ENCODE measurements around the gene ATP2B2. TPM values are rescaled to one million over a fixed set of nuclear protein-coding genes. Genes with fewer than 3 reads are reported as not detected.

The ATP2B2 gene
- total RNA-seq, 1 experiment from 2014 or later = not detected

GRCh38 chr3:10377148-10377725 is 128.1 kb downstream of the ATP2B2 start:
- H3K4me1 ChIP-seq (ENCODE audit: control insufficient read depth in 1 of 2, insufficient read depth in 2 of 2, low read length in 2 of 2) = peaks cover 10 to 16% of the 10 kb centered on the region in 2 experiments
- H3K9ac ChIP-seq (ENCODE audit: low read length) = no peak overlapping the region
- H4K20me1 ChIP-seq (ENCODE audit: insufficient read depth) = no peaks in the 10 kb centered on the region
- H3K27me3 ChIP-seq (ENCODE audit: insufficient read depth, low read length) = no peaks in the 10 kb centered on the region
- ATAC-seq = no peak
- CTCF ChIA-PET = no interaction called here
- H2AFZ ChIP-seq (ENCODE audit: low read depth, low read length, poor library complexity, severe bottlenecking) = no peak overlapping the region
- BruUV-seq (replicated peaks) = no TSS peak
- POLR2A ChIA-PET = no interaction called here
- no peak overlapping the region for H3K4me3 ChIP-seq (replicated peaks in 1 of 2; ENCODE audit: low read depth in 1 of 2, low read length in 2 of 2)
- H3K4me2 ChIP-seq (ENCODE audit: low read length) = no peak overlapping the region
- no peak overlapping the region for H3K27ac ChIP-seq (ENCODE audit: low read depth, low read length)
- H3K36me3 ChIP-seq (ENCODE audit: control insufficient read depth in 1 of 2, insufficient read depth in 2 of 2, low read length in 2 of 2) = no peaks in the 10 kb centered on the region
- H3K9me3 ChIP-seq (ENCODE audit: control insufficient read depth in 1 of 2, insufficient read depth in 1 of 2, low read depth in 1 of 2, low read length in 2 of 2) = no peaks in the 10 kb centered on the region
- intact Hi-C loops (cut with micrococcal nuclease) = no loop called here
- H3K9me2 ChIP-seq (ENCODE audit: insufficient read depth) = no peaks in the 10 kb centered on the region
- RAD21 ChIA-PET (ENCODE audit: low non-redundant PET in 1 of 2, low total read pairs in 2 of 2, uncharacterized antibody in 2 of 2, unreplicated experiment in 2 of 2) = no interaction called here
- TF ChIP-seq EZH2 (IDR thresholded peaks at IDR 0.05) = no peak
- no peak for TF ChIP-seq RAD21 (IDR thresholded peaks at IDR 0.05; ENCODE audit: low read depth)
- no peak for TF ChIP-seq SIN3A (IDR thresholded peaks at IDR 0.05; ENCODE audit: low read depth)
- no peak for TF ChIP-seq REST (IDR thresholded peaks at IDR 0.05; ENCODE audit: low read depth)
- TF ChIP-seq POLR2A (IDR thresholded peaks at IDR 0.05; ENCODE audit: borderline replicate concordance, extremely low read depth, insufficient read depth, insufficient read length) = no peak
- TF ChIP-seq ZFX (IDR thresholded peaks at IDR 0.05) = no peak
- TF ChIP-seq SRF (IDR thresholded peaks at IDR 0.05; ENCODE audit: low read depth) = no peak
- TF ChIP-seq CEBPB (IDR thresholded peaks at IDR 0.05; ENCODE audit: low read depth) = no peak
- no peak for TF ChIP-seq CTCF (IDR thresholded peaks at IDR 0.05 in 2 of 3, conservative IDR thresholded peaks at IDR 0.05 in 1 of 3; ENCODE audit: borderline replicate concordance in 1 of 3, insufficient read depth in 1 of 3, low read depth in 2 of 3, low read length in 2 of 3)
- no peak for TF ChIP-seq FOSL1 (IDR thresholded peaks at IDR 0.05; ENCODE audit: low read depth)
- TF ChIP-seq JUND (IDR thresholded peaks at IDR 0.05) = no peak
- no peak for TF ChIP-seq ZNF274 (IDR thresholded peaks at IDR 0.05; ENCODE audit: low read depth, low read length)
- no peak for TF ChIP-seq ATF3 (IDR thresholded peaks at IDR 0.05)
- no peak for TF ChIP-seq ZBTB33 (IDR thresholded peaks at IDR 0.05; ENCODE audit: extremely low read depth, insufficient replicate concordance, low read length)
- no peak for TF ChIP-seq ELF1 (IDR thresholded peaks at IDR 0.05; ENCODE audit: borderline replicate concordance, low read depth)
- H3K79me2 ChIP-seq (ENCODE audit: insufficient read depth, low read length) = no peaks in the 10 kb centered on the region
- no peak for DNase-seq (ENCODE audit: low read depth, low spot score)

All from HCT116 (cell line).